Stomach (tissue), 9 donors: Measurements from ENCODE around the gene HBA2. TPM values are rescaled to one million over a fixed set of nuclear protein-coding genes. Genes with fewer than 3 reads are reported as not detected.

Experiments
- DNase-seq, 2 donors: peaks; one replicate each; pipeline versions ENCODE4 v3.0.0 to v3.0.0-alpha.2; 2013 to 2019
- H3K27ac ChIP-seq, 5 donors: fragments of 200-600 bp in 4 of 5; sonication (generic) in 4 of 5; one replicate each; pipeline ENCODE4 v1.5.1; 2013 to 2019; ENCODE audit warnings: mild to moderate bottlenecking in 1 of 5, moderate library complexity in 1 of 5
- H3K27me3 ChIP-seq, 3 donors: fragments of 200-600 bp; sonication (generic); one replicate each; pipeline ENCODE4 v1.5.1; 2017 to 2019; ENCODE audit warnings: mixed run types in 1 of 3
- H3K36me3 ChIP-seq, 4 donors: fragments of 200-600 bp; sonication (generic); 1 replicate in 3 of 4; 2 replicates in 1 of 4; pipeline ENCODE4 v1.5.1; 2016 to 2019
- H3K4me1 ChIP-seq, 4 donors: fragments of 200-600 bp; sonication (generic); one replicate each; pipeline ENCODE4 v1.5.1; 2016 to 2019
- H3K4me3 ChIP-seq, 4 donors: fragments of 200-600 bp; sonication (generic) in 3 of 4; one replicate each; pipeline ENCODE4 v1.5.1; 2016 to 2019; ENCODE audit warnings: mild to moderate bottlenecking in 1 of 4
- H3K9me3 ChIP-seq, 4 donors: fragments of 200-600 bp; sonication (generic); one replicate each; pipeline ENCODE4 v1.5.1; 2016 to 2019
- CTCF ChIP-seq, 7 experiments: fragments of 450-650 bp in 4 of 7; fragments of 200-600 bp in 3 of 7; sonication (generic) in 3 of 7; IDR thresholded peaks; one replicate each; pipeline ENCODE4 v1.5.1; 2016 to 2019; ENCODE audit warnings: antibody characterized with exemption in 7 of 7, control low read depth in 2 of 7, mild to moderate bottlenecking in 1 of 7
- EP300 ChIP-seq: sonication (generic); formaldehyde crosslinking; IDR thresholded peaks from one replicate; pipeline ENCODE4 v1.6.1; 2017; ENCODE audit warnings: antibody characterized with exemption
- POLR2A ChIP-seq, 4 donors: fragments of 450-650 bp; IDR thresholded peaks; one replicate each; pipeline ENCODE4 v1.6.1; 2016; ENCODE audit warnings: antibody characterized with exemption in 4 of 4, control low read depth in 2 of 4, mild to moderate bottlenecking in 1 of 4, moderate library complexity in 1 of 4
- POLR2AphosphoS5 ChIP-seq, 3 donors: sonication (generic); formaldehyde crosslinking; IDR thresholded peaks; one replicate each; pipeline ENCODE4 v1.6.1; 2016; ENCODE audit warnings: antibody characterized with exemption in 3 of 3
- WGBS, 5 donors: extraction: QIAGEN DNeasy Blood & Tissue Kit in 3 of 5; methylation state at CpG; one replicate each; pipeline versions ENCODE4 v1.1.5 to v1.1.7; 2013 to 2018; 5-methylcytosine and 5-hydroxymethylcytosine counted together
- intact Hi-C: fragments of 100-400 bp; cut with DNase I; formaldehyde crosslinking; loops from one replicate; pipeline ENCODE4 v1.15.1; 2023; ENCODE audit warnings: low total_unique reads
- polyA plus RNA-seq, 3 donors: library from polyadenylated mRNA; stranded (reverse); fragments of 200-250 nt; gene quantifications; one replicate each; pipeline ENCODE4 v1.2.3, GENCODE V29; 2013
- total RNA-seq, 5 donors: library from RNA; depleted of rRNA; stranded (reverse); fragments of >200 nt; gene quantifications; one replicate each; pipeline versions ENCODE4 v1.1.0 to v1.2.3, GENCODE V29; 2014 to 2016
- donor health status: healthy with polysubstance abuse.
- donor health status: Bipolar disorder and iron deficiency.
- donor health status: healthy.

Gene HBA2
- total and polyA plus RNA-seq, 8 donors: 3.5 to 570 (median 18.5) TPM; not detected in 1

- Histone ChIP-seq H3K27me3 (no peaks in the 10 kb centered on the region), H3K4me1 (no peaks in the 10 kb centered on the region), H3K9me3 (no peaks in the 10 kb centered on the region), H3K36me3 (peaks cover 93 to 100% (median 100%) of the 10 kb centered on the region in 4 donors), H3K27ac (no peak overlapping the region), H3K4me3 (no peak overlapping the region)
- 86 to 96% (median 93%) methylated on average over 11 of the region's 11 CpGs for WGBS, 5 donors
- intact Hi-C loops: no loop called here
- no peak for DNase-seq
- TF ChIP-seq POLR2AphosphoS5 (IDR thresholded peaks at IDR 0.05): no peak
- TF ChIP-seq POLR2A (IDR thresholded peaks at IDR 0.05): no peak
- no peak for TF ChIP-seq CTCF (IDR thresholded peaks at IDR 0.05)
- no peak for TF ChIP-seq EP300
These were observed 20.0 kb downstream of the HBA2 start for GRCh38 chr16:192686-193085.

GRCh38 chr16:193441-193840, 20.8 kb downstream of the HBA2 start:
- intact Hi-C loops: no loop called here

GRCh38 chr16:194516-194915, 21.8 kb downstream of the HBA2 start:
- 88 to 96% (median 95%) methylated on average over 6 of the region's 6 CpGs for WGBS, 5 donors
- DNase-seq: no peak
- Histone ChIP-seq H3K27ac (no peak overlapping the region), H3K4me1 (no peaks in the 10 kb centered on the region), H3K9me3 (no peaks in the 10 kb centered on the region), H3K36me3 (peaks cover 95 to 100% (median 100%) of the 10 kb centered on the region in 4 donors), H3K4me3 (no peak overlapping the region), H3K27me3 (no peaks in the 10 kb centered on the region)
- TF ChIP-seq POLR2A (IDR thresholded peaks at IDR 0.05) (no peak), EP300 (no peak), CTCF (IDR thresholded peaks at IDR 0.05) (no peak), POLR2AphosphoS5 (IDR thresholded peaks at IDR 0.05) (no peak)
- intact Hi-C loops: no loop called here

More at GRCh38 chr16:193441-193840, 20.8 kb downstream of the HBA2 start:
- no peak for DNase-seq
- 88 to 92% (median 90%) methylated on average over 15 of the region's 15 CpGs for WGBS, 5 donors
- Histone ChIP-seq H3K4me1 (no peaks in the 10 kb centered on the region), H3K27me3 (no peaks in the 10 kb centered on the region), H3K9me3 (no peaks in the 10 kb centered on the region), H3K4me3 (no peak overlapping the region), H3K27ac (no peak overlapping the region), H3K36me3 (peaks cover 96 to 100% (median 100%) of the 10 kb centered on the region in 4 donors)
- no peak for TF ChIP-seq EP300
- TF ChIP-seq POLR2AphosphoS5 (IDR thresholded peaks at IDR 0.05): no peak
- no peak for TF ChIP-seq POLR2A (IDR thresholded peaks at IDR 0.05)
- TF ChIP-seq CTCF (IDR thresholded peaks at IDR 0.05): no peak

- no peaks in the 10 kb centered on the region for H3K9me3 ChIP-seq
- 91 to 96% (median 94%) methylated on average over 5 of the region's 5 CpGs for WGBS, 5 donors
- H3K4me3 ChIP-seq: no peak overlapping the region
- peaks cover 67 to 98% (median 97%) of the 10 kb centered on the region in 4 donors for H3K36me3 ChIP-seq
- no peak for TF ChIP-seq EP300
- no peak for TF ChIP-seq POLR2A (IDR thresholded peaks at IDR 0.05)
- TF ChIP-seq CTCF (IDR thresholded peaks at IDR 0.05): no peak
- TF ChIP-seq POLR2AphosphoS5 (IDR thresholded peaks at IDR 0.05): no peak
- no peak for DNase-seq
- intact Hi-C loops: no loop called here
- no peak overlapping the region for H3K27ac ChIP-seq
- H3K27me3 ChIP-seq: no peaks in the 10 kb centered on the region
- H3K4me1 ChIP-seq: no peaks in the 10 kb centered on the region
These were observed 27.7 kb downstream of the HBA2 start for GRCh38 chr16:200388-200787.
